ENCODE results near the gene ADH1C. TPM values are rescaled to one million over a fixed set of nuclear protein-coding genes. Genes with fewer than 3 reads are reported as not detected.
A peak's percentile ranks its signal among the peaks of the same experiment; 100 is the strongest.
"Not testable (repeated sequence)": the region's sequence is repeated elsewhere in the genome, so short reads cannot be mapped to it uniquely, and the experiment has no call there.

The ADH1C gene
- polyA plus RNA-seq (ENCODE audit: insufficient read length): 7.0 TPM

DNA sequence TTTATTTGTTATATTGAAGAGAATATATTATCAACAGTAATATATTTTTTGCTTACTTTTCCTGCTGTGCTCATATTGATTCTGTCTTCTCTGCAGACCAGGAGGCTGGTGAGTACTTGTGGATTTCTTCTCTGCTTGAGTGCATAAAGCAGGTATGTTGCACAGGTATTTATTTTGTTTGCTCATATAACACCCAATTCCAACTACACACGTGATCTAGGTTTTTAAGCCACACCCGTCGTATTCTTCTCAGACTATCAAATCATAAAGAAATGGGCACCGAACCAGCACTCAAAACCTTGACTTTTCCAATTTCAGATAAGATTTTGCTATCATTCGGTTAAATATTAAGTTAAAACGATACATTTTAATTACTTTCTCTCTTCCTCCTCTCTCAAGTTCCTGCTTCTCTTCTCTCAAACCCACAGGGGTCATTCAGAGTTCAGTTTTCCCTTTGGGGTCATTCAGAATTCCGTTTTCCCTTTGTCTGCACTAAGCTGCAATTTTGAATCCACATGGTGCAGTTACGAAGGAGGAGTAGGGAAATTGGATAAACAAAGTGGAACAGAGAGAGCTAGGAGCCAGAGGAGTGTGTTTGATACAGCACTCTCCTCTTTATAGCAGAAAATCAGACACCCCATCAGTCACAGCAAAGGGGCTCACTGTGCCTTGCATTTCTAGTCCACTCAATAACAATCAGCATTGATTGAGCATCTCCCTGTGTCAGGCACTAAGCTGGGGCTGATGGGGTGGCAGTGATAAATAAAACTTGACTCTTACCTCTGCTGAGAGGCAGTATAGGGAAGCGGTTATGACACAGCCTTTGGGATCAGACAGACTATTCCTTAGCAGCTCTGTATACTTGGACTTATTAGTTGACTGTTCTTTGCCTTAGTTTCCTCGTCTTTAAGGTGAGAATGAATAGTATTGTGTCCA, at the start of gene ADH1C:
ADH1C (minus strand) TSS at position 145 of the 936 bp plus-strand sequence; CDS start at position 74, 71 bp downstream.
- DNase-seq: peak; percentile 66

DNA sequence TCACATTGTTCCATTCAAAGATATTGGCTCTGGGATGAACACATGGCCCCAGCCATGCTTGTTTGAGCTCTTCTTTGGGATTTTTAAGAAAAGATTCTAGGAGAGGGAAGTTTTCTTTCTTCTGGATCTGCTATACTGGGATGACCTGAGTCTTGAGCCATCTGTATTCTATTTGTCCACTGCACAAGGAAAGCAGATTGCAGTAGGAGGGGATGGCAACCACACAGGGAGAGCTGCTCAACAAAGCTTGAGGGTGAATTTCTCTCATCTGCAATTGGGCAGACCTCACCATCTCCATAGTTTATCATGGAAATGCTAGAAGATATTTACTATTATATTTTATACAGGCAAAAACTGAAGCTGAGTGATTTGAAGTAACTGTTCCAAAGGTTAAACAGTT, 48.3 kb upstream of the ADH1C start:
- no peak for DNase-seq

- DNase-seq: no peak
Observed at GRCh38 chr4:99399017-99399416, 46.5 kb upstream of the ADH1C start.

DNA sequence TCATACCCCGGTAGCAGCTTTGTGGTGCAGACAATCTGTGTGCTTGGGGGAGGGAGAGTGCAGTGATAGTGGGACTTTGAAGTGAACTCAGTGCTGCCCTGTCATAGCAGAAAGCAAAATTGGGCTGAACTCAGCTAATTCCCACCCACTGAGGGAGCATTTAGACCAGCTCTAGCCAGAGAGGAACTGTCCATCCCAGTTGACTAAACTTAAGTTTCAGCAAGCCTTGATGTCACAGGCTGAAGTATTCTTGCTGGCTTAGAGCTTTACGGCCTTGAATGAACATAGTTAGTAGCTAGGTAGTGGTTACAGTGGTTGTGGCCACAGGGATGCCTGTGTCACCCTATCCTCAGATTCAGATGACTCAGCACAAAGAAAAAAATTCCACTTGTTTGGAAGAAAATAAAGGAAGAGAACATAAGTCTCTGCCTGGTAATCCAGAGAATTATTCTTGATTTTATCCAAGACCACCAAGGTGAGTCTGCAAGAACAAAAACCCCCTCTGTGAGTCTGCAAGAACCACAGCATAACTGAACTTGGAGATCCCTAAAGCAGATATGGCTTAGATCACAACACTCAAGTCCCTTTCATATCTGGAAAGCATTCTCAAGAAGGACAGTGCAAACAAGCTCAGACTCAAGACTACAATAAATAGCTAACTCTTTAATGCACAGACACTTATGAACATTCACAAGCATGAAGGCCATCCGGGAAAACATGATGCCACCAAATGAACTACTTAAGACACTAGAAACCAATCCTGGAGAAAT, 43.2 kb upstream of the ADH1C start:
- DNase-seq: no peak

GRCh38 chr4:99394896-99395295, 42.4 kb upstream of the ADH1C start:
- DNase-seq: no peak

DNA sequence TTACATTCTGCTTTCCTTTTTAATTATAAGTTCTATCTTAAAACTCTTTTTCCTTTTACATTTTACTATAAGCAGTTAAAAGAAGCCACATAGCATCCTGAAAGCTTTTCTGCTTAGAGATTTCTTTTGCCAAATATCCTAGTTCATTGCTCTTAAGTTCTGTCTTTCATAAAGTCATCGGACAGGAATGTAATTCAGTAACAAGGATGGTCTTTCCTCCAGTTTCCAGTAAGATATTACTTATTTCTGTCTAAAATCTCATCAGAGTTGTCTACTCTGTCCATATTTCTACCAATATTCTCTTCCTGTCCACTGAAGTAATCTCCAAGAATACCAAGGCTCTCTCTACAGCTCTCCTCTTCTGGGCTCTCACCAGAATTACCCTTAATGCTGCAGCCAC, 37.5 kb upstream of the ADH1C start:
- DNase-seq: no peak

DNA sequence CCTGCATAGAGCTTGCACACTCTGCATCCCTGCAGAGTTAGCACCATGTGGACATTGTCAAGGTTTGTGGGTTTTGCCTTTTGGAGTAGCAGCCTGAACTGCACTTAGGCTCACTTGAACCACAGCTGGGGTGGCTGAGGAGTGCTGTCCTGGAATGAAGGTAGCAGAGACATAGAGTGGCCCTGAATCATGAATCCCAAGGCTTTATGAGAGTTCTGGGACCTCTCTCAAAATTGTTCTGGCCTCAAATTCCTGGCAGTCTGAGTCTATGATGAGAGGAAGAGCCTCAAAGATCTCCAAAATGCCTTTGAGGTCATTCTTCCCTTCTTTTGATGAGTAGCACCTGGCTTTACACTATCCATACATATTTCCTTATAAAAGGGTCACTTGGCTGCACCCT, 37.1 kb upstream of the ADH1C start:
- DNase-seq: no peak

GRCh38 chr4:99383833-99384392, 31.4 kb upstream of the ADH1C start:
- peak; percentile 88 for DNase-seq

- DNase-seq: no peak
Observed at GRCh38 chr4:99383399-99383798, 30.9 kb upstream of the ADH1C start.

- no peak for DNase-seq
Observed at GRCh38 chr4:99382745-99383360, 30.3 kb upstream of the ADH1C start.

DNA sequence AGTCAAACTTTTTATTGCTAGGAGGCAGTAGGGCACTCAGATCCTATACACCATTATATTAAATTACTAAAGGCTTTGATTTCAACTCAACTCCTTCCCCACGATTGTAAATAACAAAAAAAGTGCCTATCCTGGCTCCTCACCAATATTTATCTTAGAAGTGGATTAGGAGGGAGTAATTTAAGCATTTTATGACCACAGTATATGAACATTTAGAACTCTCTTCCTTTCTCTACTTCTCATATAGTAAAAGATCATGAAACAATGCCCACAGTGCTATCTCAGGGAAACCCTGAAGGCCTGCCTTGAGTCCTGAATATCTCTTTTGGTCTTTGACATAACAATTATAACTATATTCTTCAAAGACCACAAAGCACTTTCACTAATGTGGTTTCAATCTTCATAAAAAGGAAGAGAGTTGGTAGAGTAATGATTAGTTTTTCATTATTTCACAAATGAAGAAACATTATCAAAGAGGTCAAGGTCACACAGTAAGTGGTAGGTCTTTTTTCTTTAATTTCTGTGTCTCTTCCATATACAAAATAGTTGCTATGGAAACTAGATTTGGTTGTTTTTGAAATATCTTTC, 29.1 kb upstream of the ADH1C start:
- DNase-seq: no peak

DNA sequence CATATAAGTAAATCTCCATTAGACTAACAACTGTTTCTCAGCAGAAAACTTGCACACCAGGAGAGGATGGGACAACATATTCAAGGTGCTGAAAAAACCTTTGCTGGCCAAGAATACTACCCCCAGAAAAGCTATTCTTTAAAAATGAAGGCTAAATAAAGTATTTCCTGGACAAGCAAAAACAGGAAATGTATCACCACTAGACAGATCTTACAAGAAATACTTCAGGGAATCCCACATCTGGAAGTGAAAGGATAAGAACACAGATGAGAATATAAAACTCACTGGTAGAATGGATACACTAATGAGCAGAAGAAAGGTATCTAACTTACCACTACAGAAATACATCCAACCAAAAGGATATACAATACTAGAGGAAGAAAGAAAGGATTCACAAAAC, 27.0 kb upstream of the ADH1C start:
- DNase-seq: no peak

- DNase-seq: no peak
Observed at GRCh38 chr4:99378876-99379275, 26.3 kb upstream of the ADH1C start.

- DNase-seq: not testable (repeated sequence)
Observed at GRCh38 chr4:99377341-99377740, 24.8 kb upstream of the ADH1C start.

- DNase-seq: not testable (repeated sequence)
Observed at GRCh38 chr4:99372464-99372863, 19.9 kb upstream of the ADH1C start.

DNA sequence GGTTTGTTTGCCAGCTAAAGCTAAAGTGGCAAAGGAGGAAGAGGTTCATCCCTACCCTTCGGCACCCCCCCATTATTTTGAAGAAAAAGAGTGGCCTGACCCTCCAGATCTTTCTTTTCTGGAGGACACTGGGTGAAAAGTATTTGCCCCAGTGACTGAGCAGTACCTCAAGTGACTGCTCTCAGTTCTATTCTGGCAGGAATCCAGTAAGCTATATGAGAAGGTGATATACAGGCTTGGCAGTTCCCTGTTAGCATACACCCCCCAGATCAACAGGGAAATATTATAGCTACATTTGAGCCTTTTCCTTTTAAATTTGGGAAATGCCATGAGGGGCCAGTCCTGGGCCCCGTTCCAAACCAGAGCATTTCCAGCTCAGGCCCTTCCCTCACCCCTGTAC, 15.3 kb upstream of the ADH1C start:
- DNase-seq: not testable (repeated sequence)

GRCh38 chr4:99366491-99366890, 13.9 kb upstream of the ADH1C start:
- DNase-seq: no peak

DNA sequence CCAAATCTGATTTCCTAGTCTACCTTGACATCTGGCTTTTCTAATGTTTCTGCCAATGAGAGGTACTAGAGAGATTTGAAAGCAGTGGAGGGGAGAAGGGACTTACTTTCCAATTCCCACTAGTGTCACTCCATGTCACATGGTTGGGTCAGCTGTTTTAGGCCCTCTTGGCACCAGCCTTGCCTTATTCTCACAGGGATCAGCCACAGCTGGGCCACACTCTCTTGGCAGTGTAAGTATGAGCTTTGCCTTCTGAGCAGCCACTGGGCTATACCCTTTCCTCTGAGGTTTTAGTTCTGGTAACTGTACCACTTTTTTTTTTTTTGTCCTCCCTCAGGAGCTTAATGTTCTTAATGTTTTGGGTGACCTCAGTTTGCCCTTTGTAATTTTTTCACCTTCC, 10.2 kb upstream of the ADH1C start:
- no peak for DNase-seq

GRCh38 chr4:99361899-99362275, 9.3 kb upstream of the ADH1C start:
- no peak for DNase-seq

DNA sequence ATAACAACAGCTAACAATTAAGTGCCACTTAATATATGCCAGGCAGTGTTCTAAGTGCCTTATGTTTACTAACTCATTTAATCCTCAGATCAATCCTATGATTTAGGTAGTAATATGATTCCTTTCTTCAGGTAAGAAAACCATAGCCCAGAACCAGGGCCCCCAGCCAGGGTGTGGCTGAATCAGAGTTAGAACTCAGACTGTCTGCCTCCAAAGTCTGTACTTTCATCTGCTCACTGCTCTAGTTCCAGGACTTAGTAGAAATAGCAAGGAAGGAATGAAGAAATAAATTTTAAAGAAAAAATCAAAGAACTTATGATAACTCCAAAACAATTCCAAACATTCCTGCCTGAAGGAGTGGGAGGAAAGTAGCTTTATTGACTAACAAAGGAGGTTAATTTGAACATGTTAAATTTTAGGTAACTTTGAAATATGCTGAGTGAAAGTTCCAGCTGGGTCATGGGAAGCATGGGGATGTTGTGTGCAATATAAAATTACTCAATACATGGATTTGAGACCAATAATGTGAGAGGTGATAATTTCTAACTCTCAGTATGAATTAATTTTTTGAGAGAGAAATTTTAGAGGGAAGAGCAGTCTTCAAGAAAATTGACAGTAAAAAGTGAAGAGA, 8.8 kb upstream of the ADH1C start:
- no peak for DNase-seq

GRCh38 chr4:99359480-99360204, 7.1 kb upstream of the ADH1C start:
- no peak for DNase-seq

Data from hindlimb muscle (tissue), 1 donor.